WERI-Rb-1 (cell line): ENCODE data around the gene ADAMTS4.
A peak's percentile ranks its signal among the peaks of the same experiment; 100 is the strongest.

ENCODE experiments used
- DNase-seq: peaks from one replicate; pipeline ENCODE4 v3.0.0-alpha.2; 2020
- H3K27ac ChIP-seq: fragments of 250-450 bp; sonication (Bioruptor Pico); 2 replicates; pipeline ENCODE4 v1.5.1; 2020; ENCODE audit warnings: mild to moderate bottlenecking, moderate library complexity
- H3K27me3 ChIP-seq: fragments of 250-450 bp; sonication (Bioruptor Pico); 2 replicates; pipeline ENCODE4 v1.5.1; 2021; ENCODE audit warnings: mild to moderate bottlenecking, low read depth, moderate library complexity; ENCODE audit not compliant: insufficient read depth, severe bottlenecking
- H3K36me3 ChIP-seq: fragments of 250-450 bp; sonication (Bioruptor Pico); 2 replicates; pipeline ENCODE4 v1.5.1; 2020; ENCODE audit warnings: mild to moderate bottlenecking, moderate library complexity
- H3K4me3 ChIP-seq: 2 replicates; pipeline ENCODE4 v1.5.1; 2011; ENCODE audit warnings: low read depth, mild to moderate bottlenecking, control low read depth, low read length
- H3K9me3 ChIP-seq: fragments of 250-450 bp; sonication (Bioruptor Pico); 2 replicates; pipeline ENCODE4 v1.5.1; 2021; ENCODE audit warnings: mild to moderate bottlenecking, moderate library complexity; ENCODE audit not compliant: severe bottlenecking
- CTCF ChIP-seq: IDR thresholded peaks from 2 replicates; pipeline ENCODE4 v1.5.1; 2011; ENCODE audit warnings: low read depth, mild to moderate bottlenecking, control low read depth, inconsistent platforms, low read length

Gene ADAMTS4

GRCh38 chr1:161235957-161236775 lies 37.3 kb upstream of the ADAMTS4 start:
- no peak overlapping the region for H3K27ac ChIP-seq
- H3K36me3 ChIP-seq = no peaks in the 10 kb centered on the region
- no peak for DNase-seq
- no peak overlapping the region for H3K4me3 ChIP-seq
- peaks cover 51% of the 10 kb centered on the region for H3K27me3 ChIP-seq
- TF ChIP-seq CTCF = no peak
- H3K9me3 ChIP-seq = no peaks in the 10 kb centered on the region

- Histone ChIP-seq H3K27ac (no peak overlapping the region), H3K27me3 (peaks cover 22% of the 10 kb centered on the region), H3K9me3 (no peaks in the 10 kb centered on the region), H3K4me3 (no peak overlapping the region), H3K36me3 (peaks cover 20% of the 10 kb centered on the region; the same call in 1 of the 2 replicates)
- DNase-seq = no peak
- TF ChIP-seq CTCF = no peak
These were observed 34.2 kb upstream of the ADAMTS4 start for GRCh38 chr1:161233102-161233501.

- DNase-seq = no peak
- Histone ChIP-seq H3K27me3 (peaks cover 2% of the 10 kb centered on the region), H3K4me3 (no peak overlapping the region), H3K36me3 (peaks cover 24% of the 10 kb centered on the region; the same call in 1 of the 2 replicates), H3K27ac (no peak overlapping the region), H3K9me3 (no peaks in the 10 kb centered on the region)
- no peak for TF ChIP-seq CTCF
These were observed 31.9 kb upstream of the ADAMTS4 start for GRCh38 chr1:161230762-161231161.

- peak; percentile 47 for TF ChIP-seq CTCF
- no peak overlapping the region for H3K4me3 ChIP-seq
- DNase-seq = no peak
- no peak overlapping the region for H3K27ac ChIP-seq
- no peaks in the 10 kb centered on the region for H3K9me3 ChIP-seq
- H3K27me3 ChIP-seq = no peaks in the 10 kb centered on the region
- peaks cover 24% of the 10 kb centered on the region; the same call in 1 of the 2 replicates for H3K36me3 ChIP-seq
These were observed 31.0 kb upstream of the ADAMTS4 start for GRCh38 chr1:161229896-161230295.

GRCh38 chr1:161228032-161228431 lies 29.2 kb upstream of the ADAMTS4 start:
- Histone ChIP-seq H3K36me3 (peaks cover 24% of the 10 kb centered on the region; the same call in 1 of the 2 replicates), H3K27me3 (no peaks in the 10 kb centered on the region), H3K4me3 (no peak overlapping the region), H3K9me3 (no peaks in the 10 kb centered on the region), H3K27ac (no peak overlapping the region)
- DNase-seq = no peak
- TF ChIP-seq CTCF = no peak
